SK-N-MC (cell line): ENCODE measurements around the gene KCTD16.

Experiments
- EZH2 ChIP-seq: fragments of 200-600 bp; sonication (generic); IDR thresholded peaks from one replicate; pipeline ENCODE4 v1.6.1; 2017; ENCODE audit warnings: antibody characterized with exemption
- POLR2AphosphoS5 ChIP-seq: IDR thresholded peaks from 2 replicates; pipeline ENCODE4 v1.6.1; 2012; ENCODE audit warnings: mild to moderate bottlenecking, low read depth, low read length, borderline replicate concordance

DNA sequence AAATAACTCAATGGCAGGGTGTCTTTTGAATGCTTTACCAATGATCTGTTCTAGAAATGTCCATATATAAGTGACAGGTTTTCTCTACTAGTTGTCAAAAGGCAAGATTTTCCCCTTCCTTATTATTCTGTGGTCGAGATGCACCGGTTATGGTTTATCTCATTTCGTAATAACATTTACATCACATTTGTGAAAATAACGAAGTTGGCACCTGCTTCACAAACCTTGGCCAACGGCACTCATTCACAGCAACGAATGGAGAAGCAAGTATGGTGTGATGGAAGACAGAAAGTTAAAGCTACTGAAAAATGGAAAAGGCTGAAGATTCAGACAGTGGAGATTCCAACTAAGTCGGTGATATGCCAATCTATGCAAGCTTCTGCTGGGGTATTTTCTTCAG lies 235.8 kb downstream of the KCTD16 start:
- no peak for TF ChIP-seq POLR2AphosphoS5
- no peak for TF ChIP-seq EZH2
